Measurements from ENCODE around the gene USP3.

- no peak for TF ChIP-seq CTCF (IDR thresholded peaks at IDR 0.05)
- no peak for TF ChIP-seq POLR2A (IDR thresholded peaks at IDR 0.05)
These were observed 15.0 kb upstream of the USP3 start for GRCh38 chr15:63489352-63489751.
